ENCODE data around the gene GATA3.

GATA3 gene

GRCh38 chr10:8095959-8096358 is 41.5 kb downstream of the GATA3 start:
- Histone ChIP-seq H3K4me2 (ENCODE audit: low read length) (no peak overlapping the region), H3K4me1 (ENCODE audit: control insufficient read depth, insufficient read depth, low read length) (no peaks in the 10 kb centered on the region), H3K4me3 (ENCODE audit: low read length) (no peak overlapping the region), H3K9me3 (replicated peaks; ENCODE audit: low read length) (no peaks in the 10 kb centered on the region), H3K27me3 (ENCODE audit: control insufficient read depth, insufficient read depth, low read length) (no peaks in the 10 kb centered on the region), H3K9ac (ENCODE audit: low read depth, low read length) (no peak overlapping the region), H3K36me3 (ENCODE audit: insufficient read depth, low read length) (no peaks in the 10 kb centered on the region)

GRCh38 chr10:8096931-8097330 is 42.4 kb downstream of the GATA3 start:
- H3K4me1 ChIP-seq (ENCODE audit: control insufficient read depth, insufficient read depth, low read length) = no peaks in the 10 kb centered on the region
- H3K27me3 ChIP-seq (ENCODE audit: control insufficient read depth, insufficient read depth, low read length) = no peaks in the 10 kb centered on the region
- H3K4me3 ChIP-seq (ENCODE audit: low read length) = no peak overlapping the region
- H3K9me3 ChIP-seq (replicated peaks; ENCODE audit: low read length) = no peaks in the 10 kb centered on the region
- H3K36me3 ChIP-seq (ENCODE audit: insufficient read depth, low read length) = no peaks in the 10 kb centered on the region
- no peak overlapping the region for H3K9ac ChIP-seq (ENCODE audit: low read depth, low read length)
- no peak overlapping the region for H3K4me2 ChIP-seq (ENCODE audit: low read length)

- Histone ChIP-seq H3K9ac (ENCODE audit: low read depth, low read length) (no peak overlapping the region), H3K36me3 (ENCODE audit: insufficient read depth, low read length) (no peaks in the 10 kb centered on the region), H3K4me2 (ENCODE audit: low read length) (no peak overlapping the region), H3K4me1 (ENCODE audit: control insufficient read depth, insufficient read depth, low read length) (no peaks in the 10 kb centered on the region), H3K9me3 (replicated peaks; ENCODE audit: low read length) (no peaks in the 10 kb centered on the region), H3K4me3 (ENCODE audit: low read length) (no peak overlapping the region), H3K27me3 (ENCODE audit: control insufficient read depth, insufficient read depth, low read length) (no peaks in the 10 kb centered on the region)
These were observed 45.9 kb downstream of the GATA3 start for GRCh38 chr10:8100366-8100765.

- H3K4me2 ChIP-seq (ENCODE audit: low read length) = no peak overlapping the region
- H3K9me3 ChIP-seq (replicated peaks; ENCODE audit: low read length) = no peaks in the 10 kb centered on the region
- no peak overlapping the region for H3K4me3 ChIP-seq (ENCODE audit: low read length)
- no peaks in the 10 kb centered on the region for H3K36me3 ChIP-seq (ENCODE audit: insufficient read depth, low read length)
- H3K27me3 ChIP-seq (ENCODE audit: control insufficient read depth, insufficient read depth, low read length) = no peaks in the 10 kb centered on the region
- H3K4me1 ChIP-seq (ENCODE audit: control insufficient read depth, insufficient read depth, low read length) = no peaks in the 10 kb centered on the region
- H3K9ac ChIP-seq (ENCODE audit: low read depth, low read length) = no peak overlapping the region
These were observed 48.4 kb downstream of the GATA3 start for GRCh38 chr10:8102708-8103401.

DNA sequence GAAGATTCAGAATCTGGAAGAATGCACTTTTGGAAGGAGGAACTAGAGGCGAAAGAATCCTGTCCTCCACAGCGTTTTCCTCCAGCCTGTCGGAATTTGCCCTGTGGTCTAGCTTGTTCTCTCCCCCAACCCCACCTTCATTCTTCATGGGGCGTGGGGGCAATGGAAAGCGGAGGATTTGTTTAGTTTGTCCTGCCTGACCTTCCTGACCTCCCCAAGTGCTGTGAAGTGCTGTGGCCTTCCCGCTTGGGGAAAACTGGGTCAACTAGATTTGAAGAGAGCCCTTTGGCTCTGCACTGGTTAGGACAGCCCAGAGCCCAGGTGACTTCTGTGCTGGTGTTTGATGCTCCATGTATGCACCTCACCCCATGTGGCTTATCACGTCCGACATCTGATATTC is 49.1 kb downstream of the GATA3 start:
- Histone ChIP-seq H3K9me3 (replicated peaks; ENCODE audit: low read length) (no peaks in the 10 kb centered on the region), H3K4me2 (ENCODE audit: low read length) (no peak overlapping the region), H3K27me3 (ENCODE audit: control insufficient read depth, insufficient read depth, low read length) (no peaks in the 10 kb centered on the region), H3K36me3 (ENCODE audit: insufficient read depth, low read length) (no peaks in the 10 kb centered on the region), H3K9ac (ENCODE audit: low read depth, low read length) (no peak overlapping the region), H3K4me3 (ENCODE audit: low read length) (no peak overlapping the region), H3K4me1 (ENCODE audit: control insufficient read depth, insufficient read depth, low read length) (no peaks in the 10 kb centered on the region)

DNA sequence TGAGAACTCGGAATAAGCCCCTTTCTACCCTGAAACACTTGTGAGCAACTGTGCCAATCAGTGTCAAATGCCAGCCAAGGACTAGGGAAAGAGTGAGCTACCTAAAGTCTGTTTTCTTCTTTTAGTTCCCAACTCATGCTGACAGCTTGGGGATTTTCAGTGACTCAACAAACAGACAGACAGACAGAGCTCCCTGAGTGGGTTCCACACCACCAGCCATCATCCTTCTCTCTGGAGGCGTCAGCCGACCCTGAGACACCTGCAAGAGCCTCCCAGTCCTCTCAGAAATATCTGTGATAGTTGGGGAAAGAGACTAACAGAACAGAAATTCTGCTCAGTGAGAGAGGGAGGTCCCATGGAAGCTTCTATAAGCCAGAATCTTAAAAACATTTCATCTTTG is 49.5 kb downstream of the GATA3 start:
- no peaks in the 10 kb centered on the region for H3K27me3 ChIP-seq (ENCODE audit: control insufficient read depth, insufficient read depth, low read length)
- H3K4me3 ChIP-seq (ENCODE audit: low read length) = no peak overlapping the region
- H3K36me3 ChIP-seq (ENCODE audit: insufficient read depth, low read length) = no peaks in the 10 kb centered on the region
- no peak overlapping the region for H3K4me2 ChIP-seq (ENCODE audit: low read length)
- no peak overlapping the region for H3K9ac ChIP-seq (ENCODE audit: low read depth, low read length)
- H3K9me3 ChIP-seq (replicated peaks; ENCODE audit: low read length) = no peaks in the 10 kb centered on the region
- no peaks in the 10 kb centered on the region for H3K4me1 ChIP-seq (ENCODE audit: control insufficient read depth, insufficient read depth, low read length)

DNA sequence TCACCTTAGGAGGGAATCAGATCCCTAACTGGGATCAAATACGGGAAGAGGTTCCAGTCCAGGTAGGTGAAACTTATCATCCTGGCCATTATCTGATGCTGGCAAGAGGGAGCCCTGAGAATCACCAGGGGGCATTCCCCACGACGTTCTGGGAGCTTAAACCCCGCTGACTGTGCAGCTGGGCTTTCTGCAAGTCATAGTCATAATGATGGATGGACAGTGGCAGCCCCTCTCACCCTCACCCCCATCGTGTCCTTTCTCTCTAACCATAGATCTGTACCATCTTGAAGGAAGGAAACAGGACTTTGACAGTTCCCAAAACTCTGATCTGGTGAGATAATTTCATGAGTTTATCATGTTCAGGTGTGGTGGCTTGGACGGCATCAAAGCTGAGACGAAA is 50.2 kb downstream of the GATA3 start:
- Histone ChIP-seq H3K4me2 (ENCODE audit: low read length) (no peak overlapping the region), H3K4me1 (ENCODE audit: control insufficient read depth, insufficient read depth, low read length) (no peaks in the 10 kb centered on the region), H3K9me3 (replicated peaks; ENCODE audit: low read length) (no peaks in the 10 kb centered on the region), H3K27me3 (ENCODE audit: control insufficient read depth, insufficient read depth, low read length) (no peaks in the 10 kb centered on the region), H3K9ac (ENCODE audit: low read depth, low read length) (no peak overlapping the region), H3K4me3 (ENCODE audit: low read length) (no peak overlapping the region), H3K36me3 (ENCODE audit: insufficient read depth, low read length) (no peaks in the 10 kb centered on the region)

DNA sequence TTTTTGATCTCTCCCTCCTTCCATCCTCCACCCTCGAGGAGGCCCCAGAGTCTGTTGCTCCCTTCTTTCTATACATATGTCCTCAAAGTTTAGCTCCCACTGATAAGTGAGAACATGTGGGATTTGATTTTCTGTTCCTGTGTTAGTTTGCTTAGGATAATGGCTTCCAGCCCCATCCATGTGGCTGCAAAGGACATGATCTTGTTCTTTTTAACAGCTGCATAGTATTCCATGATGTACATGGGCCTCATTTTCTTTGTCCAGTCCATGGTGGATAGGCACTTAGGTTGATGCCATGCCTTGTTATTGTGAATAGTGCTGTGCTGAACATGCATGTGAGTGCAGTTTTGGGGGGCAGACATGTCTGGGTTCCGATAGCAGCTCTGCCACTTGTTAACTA is 51.4 kb downstream of the GATA3 start:
- Histone ChIP-seq H3K9ac (ENCODE audit: low read depth, low read length) (no peak overlapping the region), H3K36me3 (ENCODE audit: insufficient read depth, low read length) (no peaks in the 10 kb centered on the region), H3K4me1 (ENCODE audit: control insufficient read depth, insufficient read depth, low read length) (no peaks in the 10 kb centered on the region), H3K27me3 (ENCODE audit: control insufficient read depth, insufficient read depth, low read length) (no peaks in the 10 kb centered on the region), H3K9me3 (replicated peaks; ENCODE audit: low read length) (no peaks in the 10 kb centered on the region), H3K4me2 (ENCODE audit: low read length) (no peak overlapping the region), H3K4me3 (ENCODE audit: low read length) (no peak overlapping the region)

DNA sequence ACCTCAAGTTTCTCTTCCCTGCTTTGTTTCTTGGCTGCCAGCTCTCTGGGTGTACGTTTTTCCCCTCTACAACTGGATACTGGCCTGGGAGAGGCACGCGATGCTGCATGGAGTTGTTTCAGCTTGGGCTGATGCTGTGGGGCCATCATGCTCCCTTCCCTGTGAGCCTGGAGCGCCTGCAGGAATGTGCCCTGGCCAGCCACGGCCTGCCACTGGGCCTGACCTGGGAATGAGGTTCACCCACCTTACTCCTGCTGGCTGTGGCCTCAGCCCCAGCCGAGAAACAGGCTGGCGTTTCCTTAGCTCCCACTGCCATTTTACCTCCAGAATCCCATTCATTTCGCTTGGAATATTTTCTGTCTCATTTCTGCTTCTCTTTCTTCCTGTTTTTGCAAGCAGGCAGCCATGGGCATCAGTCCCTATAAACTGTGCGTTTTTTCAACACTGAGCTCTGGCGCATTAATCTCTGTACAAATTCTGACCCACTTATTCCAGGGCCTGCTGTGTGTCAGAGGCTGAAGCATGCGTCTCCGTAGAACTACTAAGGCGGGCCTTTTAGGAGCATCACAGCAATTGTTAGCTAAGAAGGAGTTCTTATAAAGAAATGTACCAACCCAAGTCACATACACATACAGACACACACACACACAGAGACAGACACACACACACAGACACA is 57.9 kb downstream of the GATA3 start:
- no peak overlapping the region for H3K4me2 ChIP-seq (ENCODE audit: low read length)

GRCh38 chr10:8112942-8113442 is 58.5 kb downstream of the GATA3 start:
- Histone ChIP-seq H3K27me3 (ENCODE audit: control insufficient read depth, insufficient read depth, low read length) (no peaks in the 10 kb centered on the region), H3K4me3 (ENCODE audit: low read length) (no peak overlapping the region), H3K4me1 (ENCODE audit: control insufficient read depth, insufficient read depth, low read length) (no peaks in the 10 kb centered on the region), H3K9me3 (replicated peaks; ENCODE audit: low read length) (no peaks in the 10 kb centered on the region), H3K9ac (ENCODE audit: low read depth, low read length) (no peak overlapping the region), H3K4me2 (ENCODE audit: low read length) (no peak overlapping the region), H3K36me3 (ENCODE audit: insufficient read depth, low read length) (no peaks in the 10 kb centered on the region)

More for the DNA sequence above, 57.9 kb downstream of the GATA3 start:
- no peak overlapping the region for H3K9ac ChIP-seq (ENCODE audit: low read depth, low read length)
- no peak overlapping the region for H3K4me3 ChIP-seq (ENCODE audit: low read length)
- H3K9me3 ChIP-seq (replicated peaks; ENCODE audit: low read length) = no peaks in the 10 kb centered on the region
- H3K36me3 ChIP-seq (ENCODE audit: insufficient read depth, low read length) = no peaks in the 10 kb centered on the region
- no peaks in the 10 kb centered on the region for H3K4me1 ChIP-seq (ENCODE audit: control insufficient read depth, insufficient read depth, low read length)
- no peaks in the 10 kb centered on the region for H3K27me3 ChIP-seq (ENCODE audit: control insufficient read depth, insufficient read depth, low read length)

DNA sequence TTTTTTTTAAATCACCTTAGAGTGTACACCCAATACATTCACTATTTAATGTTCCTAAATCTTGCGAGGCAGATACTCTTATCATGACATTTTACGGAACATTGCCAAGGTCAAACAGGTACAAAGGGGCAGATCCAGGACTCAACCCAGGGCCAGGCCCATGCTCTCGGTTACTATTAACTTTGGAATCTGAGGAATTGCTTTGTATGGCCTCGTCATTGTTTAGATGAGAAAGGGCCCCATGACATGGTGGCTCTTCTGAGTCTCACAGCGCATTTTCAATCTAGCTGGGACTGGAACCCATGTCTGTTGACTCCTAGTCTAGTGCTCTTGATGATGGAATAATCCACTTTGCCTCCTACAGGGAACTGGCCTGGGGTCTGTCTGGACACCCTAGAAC is 59.1 kb downstream of the GATA3 start:
- Histone ChIP-seq H3K4me1 (ENCODE audit: control insufficient read depth, insufficient read depth, low read length) (no peaks in the 10 kb centered on the region), H3K4me3 (ENCODE audit: low read length) (no peak overlapping the region), H3K27me3 (ENCODE audit: control insufficient read depth, insufficient read depth, low read length) (no peaks in the 10 kb centered on the region), H3K36me3 (ENCODE audit: insufficient read depth, low read length) (no peaks in the 10 kb centered on the region), H3K9ac (ENCODE audit: low read depth, low read length) (no peak overlapping the region), H3K9me3 (replicated peaks; ENCODE audit: low read length) (no peaks in the 10 kb centered on the region), H3K4me2 (ENCODE audit: low read length) (no peak overlapping the region)
